ENCODE data around the gene NELFB. TPM values are rescaled to one million over a fixed set of nuclear protein-coding genes. Genes with fewer than 3 reads are reported as not detected.

Gene NELFB
- total and polyA plus RNA-seq, 2 experiments from 2014 or later, result 73.3 to 78.2 TPM

DNA sequence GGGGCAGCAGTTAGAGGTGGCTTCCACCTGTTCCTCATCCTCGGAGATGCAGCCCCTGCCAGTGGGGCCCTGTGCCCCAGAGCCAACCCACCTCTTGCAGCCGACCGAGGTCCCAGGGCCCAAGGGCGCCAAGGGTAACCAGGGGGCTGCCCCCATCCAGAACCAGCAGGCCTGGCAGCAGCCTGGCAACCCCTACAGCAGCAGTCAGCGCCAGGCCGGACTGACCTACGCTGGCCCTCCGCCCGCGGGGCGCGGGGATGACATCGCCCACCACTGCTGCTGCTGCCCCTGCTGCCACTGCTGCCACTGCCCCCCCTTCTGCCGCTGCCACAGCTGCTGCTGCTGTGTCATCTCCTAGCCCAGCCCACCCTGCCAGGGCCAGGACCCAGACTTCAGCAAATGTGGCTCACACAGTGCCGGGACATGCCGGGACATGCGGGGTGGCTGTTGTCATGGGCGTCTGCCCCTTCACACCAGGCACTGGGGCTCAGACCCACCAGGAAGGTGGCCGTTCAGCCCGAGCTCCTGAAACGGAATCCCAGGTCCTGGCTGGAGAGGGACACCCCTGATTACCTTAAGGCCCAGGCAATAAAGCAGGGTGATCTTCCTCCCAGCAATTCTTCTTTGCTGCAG, 29.3 kb upstream of the NELFB start:
- Histone ChIP-seq H3K27ac (no peak overlapping the region), H3K36me3 (no peaks in the 10 kb centered on the region), H3K9me3 (ENCODE audit: low read depth) (no peaks in the 10 kb centered on the region), H3K4me3 (no peak overlapping the region), H3K4me1 (ENCODE audit: low read depth) (peaks cover 8% of the 10 kb centered on the region), H3K27me3 (no peaks in the 10 kb centered on the region)
- DNase-seq (ENCODE audit: low read depth in 1 of 2, low spot score in 1 of 2), result no peak
- TF ChIP-seq, protein P1, sequence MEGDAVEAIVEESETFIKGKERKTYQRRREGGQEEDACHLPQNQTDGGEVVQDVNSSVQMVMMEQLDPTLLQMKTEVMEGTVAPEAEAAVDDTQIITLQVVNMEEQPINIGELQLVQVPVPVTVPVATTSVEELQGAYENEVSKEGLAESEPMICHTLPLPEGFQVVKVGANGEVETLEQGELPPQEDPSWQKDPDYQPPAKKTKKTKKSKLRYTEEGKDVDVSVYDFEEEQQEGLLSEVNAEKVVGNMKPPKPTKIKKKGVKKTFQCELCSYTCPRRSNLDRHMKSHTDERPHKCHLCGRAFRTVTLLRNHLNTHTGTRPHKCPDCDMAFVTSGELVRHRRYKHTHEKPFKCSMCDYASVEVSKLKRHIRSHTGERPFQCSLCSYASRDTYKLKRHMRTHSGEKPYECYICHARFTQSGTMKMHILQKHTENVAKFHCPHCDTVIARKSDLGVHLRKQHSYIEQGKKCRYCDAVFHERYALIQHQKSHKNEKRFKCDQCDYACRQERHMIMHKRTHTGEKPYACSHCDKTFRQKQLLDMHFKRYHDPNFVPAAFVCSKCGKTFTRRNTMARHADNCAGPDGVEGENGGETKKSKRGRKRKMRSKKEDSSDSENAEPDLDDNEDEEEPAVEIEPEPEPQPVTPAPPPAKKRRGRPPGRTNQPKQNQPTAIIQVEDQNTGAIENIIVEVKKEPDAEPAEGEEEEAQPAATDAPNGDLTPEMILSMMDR (IDR thresholded peaks at IDR 0.05; ENCODE audit: low read depth, low read length), result no peak

DNA sequence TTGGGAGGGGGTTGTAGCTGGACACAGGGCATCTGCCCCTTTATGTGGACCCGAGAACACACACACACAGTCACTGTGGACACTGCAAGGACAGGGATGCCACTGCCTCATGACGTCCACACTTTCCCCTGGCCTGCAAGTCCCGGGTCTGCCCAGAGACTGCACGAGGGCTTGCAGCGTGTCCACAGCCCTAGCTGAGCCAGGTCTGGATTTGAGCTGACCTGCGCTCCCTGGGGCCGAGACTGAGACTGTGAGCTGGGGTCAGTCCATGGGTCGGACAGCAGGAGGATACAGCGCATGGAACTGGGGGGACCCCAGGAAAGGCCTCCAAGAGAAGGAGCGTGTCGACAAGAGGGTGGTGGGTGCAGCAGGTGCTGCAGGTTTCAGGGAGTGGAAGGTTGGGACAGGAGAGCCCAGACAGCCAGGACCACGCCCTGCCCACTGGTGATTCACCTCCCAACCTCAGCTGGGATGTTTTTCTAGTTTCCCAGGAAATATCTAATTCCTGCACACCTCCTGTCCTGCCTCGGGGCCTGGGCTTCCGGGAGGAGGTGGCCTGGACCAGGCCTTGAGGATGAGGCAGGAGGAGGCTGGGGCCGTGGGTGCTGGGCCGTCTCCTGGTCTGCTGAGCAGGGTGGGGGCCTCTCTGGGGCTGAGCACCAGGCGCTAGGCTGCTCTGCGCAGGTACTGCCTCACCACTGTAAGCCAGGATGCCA, 28.6 kb upstream of the NELFB start:
- Histone ChIP-seq H3K9me3 (ENCODE audit: low read depth) (no peaks in the 10 kb centered on the region), H3K27me3 (no peaks in the 10 kb centered on the region), H3K4me3 (no peak overlapping the region), H3K36me3 (no peaks in the 10 kb centered on the region), H3K27ac (no peak overlapping the region), H3K4me1 (ENCODE audit: low read depth) (peaks cover 8% of the 10 kb centered on the region)
- DNase-seq (ENCODE audit: low read depth in 1 of 2, low spot score in 1 of 2), result no peak
- TF ChIP-seq, protein P1 (IDR thresholded peaks at IDR 0.05; ENCODE audit: low read depth, low read length), result no peak

DNA sequence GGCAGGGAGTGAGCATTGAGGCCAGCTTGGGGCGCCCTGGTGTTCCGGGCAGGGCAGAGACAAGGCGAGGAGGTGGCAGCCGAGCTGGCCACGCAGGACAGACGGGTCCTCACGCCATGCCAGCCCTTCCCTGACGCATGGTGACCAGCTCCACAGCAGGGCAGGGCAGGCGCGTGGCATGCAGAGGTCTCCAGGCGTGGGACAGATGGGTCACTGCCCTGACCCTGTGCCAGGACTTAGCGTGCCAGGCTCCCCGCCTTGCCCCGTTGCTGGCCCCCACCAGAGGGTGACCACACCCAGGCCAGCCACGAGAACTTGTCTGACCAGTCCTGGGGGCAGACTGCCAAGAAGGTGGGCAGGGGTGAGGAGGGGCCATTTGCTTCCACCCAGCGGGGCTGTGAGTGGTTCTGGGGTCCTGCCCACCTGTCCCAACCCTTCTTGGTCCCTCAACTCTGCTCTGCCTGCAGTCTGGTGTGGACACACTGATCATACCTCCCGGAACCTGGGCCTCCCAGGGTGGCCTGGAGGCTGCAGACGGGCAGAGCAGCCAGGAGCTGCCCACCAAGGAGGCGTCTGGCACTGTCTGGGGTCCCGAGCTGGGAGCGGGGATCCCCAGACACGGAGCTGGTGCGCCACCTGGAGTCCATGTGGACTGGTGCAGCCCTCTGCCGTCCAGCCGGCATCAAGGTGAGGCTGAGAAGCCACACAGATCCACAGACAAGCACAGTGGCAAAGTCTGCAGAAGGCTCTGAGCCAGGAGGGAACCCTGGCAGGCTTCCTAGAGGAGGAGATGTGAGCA, 27.9 kb upstream of the NELFB start, which contains the start of gene RNF224:
TSS of gene RNF224 (plus strand) at position 449 of the 799 bp plus-strand sequence. CDS start 834 bp downstream, outside the sequence.
- no peaks in the 10 kb centered on the region for H3K27me3 ChIP-seq
- no peaks in the 10 kb centered on the region for H3K36me3 ChIP-seq
- no peak within 1 kb of the TSS for H3K4me3 ChIP-seq
- no peak within 1 kb of the TSS for H3K27ac ChIP-seq
- TF ChIP-seq, protein P1 (IDR thresholded peaks at IDR 0.05; ENCODE audit: low read depth, low read length), result peak; percentile 82
- H3K4me1 ChIP-seq (ENCODE audit: low read depth), result peaks cover 8% of the 10 kb centered on the region
- DNase-seq (ENCODE audit: low read depth in 1 of 2, low spot score in 1 of 2), result peak; percentile 82 to 88
- H3K9me3 ChIP-seq (ENCODE audit: low read depth), result no peaks in the 10 kb centered on the region

DNA sequence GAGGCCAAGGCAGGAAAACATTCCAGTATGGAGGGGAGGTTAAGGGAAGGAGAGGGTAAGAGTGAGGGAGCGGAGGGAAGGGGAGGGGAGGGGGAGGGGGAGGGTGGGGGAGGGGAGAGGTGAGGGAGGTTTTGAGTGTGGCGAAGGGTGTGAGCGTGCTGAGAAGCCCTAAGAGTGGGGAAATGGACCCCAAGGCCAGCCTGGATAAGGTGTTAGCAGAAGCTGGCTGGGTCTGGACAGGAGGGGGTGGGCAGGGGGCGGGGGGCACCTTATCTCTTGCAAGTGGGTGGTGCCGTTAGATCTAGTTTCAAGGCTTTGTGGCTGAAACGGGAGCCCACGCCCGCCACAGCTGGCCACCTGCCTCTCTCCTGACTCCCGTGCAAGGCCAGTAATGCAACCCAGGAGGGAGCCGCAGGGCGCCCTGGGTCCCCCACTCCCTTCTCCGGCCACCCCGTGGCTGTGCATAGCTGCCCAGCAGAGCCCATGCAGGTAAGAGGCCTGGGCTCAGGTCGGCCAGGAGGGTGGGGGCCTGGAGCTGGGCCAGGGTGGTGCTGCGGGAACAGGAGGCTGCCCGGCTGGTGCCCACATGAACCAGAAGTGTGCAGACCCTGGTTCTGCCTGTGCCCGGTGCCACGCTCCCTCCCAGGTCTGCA, 27.1 kb upstream of the NELFB start:
- H3K27me3 ChIP-seq, result no peaks in the 10 kb centered on the region
- H3K4me1 ChIP-seq (ENCODE audit: low read depth), result peaks cover 4% of the 10 kb centered on the region
- TF ChIP-seq, protein P1 (IDR thresholded peaks at IDR 0.05; ENCODE audit: low read depth, low read length), result no peak
- H3K27ac ChIP-seq, result no peak overlapping the region
- H3K4me3 ChIP-seq, result no peak overlapping the region
- H3K9me3 ChIP-seq (ENCODE audit: low read depth), result no peaks in the 10 kb centered on the region
- H3K36me3 ChIP-seq, result no peaks in the 10 kb centered on the region
- no peak for DNase-seq (ENCODE audit: low read depth in 1 of 2, low spot score in 1 of 2)

DNA sequence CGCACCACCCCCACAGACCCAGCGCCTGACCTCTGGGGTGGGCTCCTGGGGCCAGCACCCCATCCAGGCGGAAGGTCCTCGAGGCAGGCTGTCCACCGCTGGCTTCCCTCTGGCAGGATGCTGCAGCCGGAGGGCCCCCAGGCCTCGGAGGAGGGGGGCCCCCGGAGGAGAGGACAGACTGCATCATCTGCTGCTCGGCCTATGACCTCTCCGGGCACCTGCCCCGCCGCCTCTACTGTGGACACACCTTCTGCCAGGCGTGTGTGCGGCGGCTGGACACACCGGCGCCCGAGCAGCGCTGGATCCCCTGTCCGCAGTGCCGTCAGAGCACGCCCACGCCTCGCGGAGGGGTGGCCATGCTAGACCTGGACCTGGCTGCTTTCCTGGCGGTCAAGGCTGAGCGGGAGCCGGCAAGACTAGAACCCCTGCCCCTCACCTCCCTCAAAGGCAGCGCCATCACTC, 26.6 kb upstream of the NELFB start:
- peaks cover 3% of the 10 kb centered on the region for H3K4me1 ChIP-seq (ENCODE audit: low read depth)
- TF ChIP-seq, protein P1 (IDR thresholded peaks at IDR 0.05; ENCODE audit: low read depth, low read length), result no peak
- no peaks in the 10 kb centered on the region for H3K9me3 ChIP-seq (ENCODE audit: low read depth)
- no peak overlapping the region for H3K4me3 ChIP-seq
- no peak overlapping the region for H3K27ac ChIP-seq
- no peaks in the 10 kb centered on the region for H3K27me3 ChIP-seq
- H3K36me3 ChIP-seq, result no peaks in the 10 kb centered on the region
- no peak for DNase-seq (ENCODE audit: low read depth in 1 of 2, low spot score in 1 of 2)
